HG03432 (cell line): ENCODE data around the gene TTLL11.
A peak's percentile ranks its signal among the peaks of the same experiment; 100 is the strongest.

Experiments
- ATAC-seq: cut with Tn5 transposase; IDR thresholded peaks from one replicate; pipeline ENCODE4 v1.9.1; 2021; ENCODE audit warnings: mild to moderate bottlenecking, moderate library complexity; ENCODE audit not compliant: unreplicated experiment

Gene TTLL11

GRCh38 chr9:122110100-122110833, 17.2 kb upstream of the TTLL11 start:
- ATAC-seq: no peak

- no peak for ATAC-seq
Observed at GRCh38 chr9:122109035-122109813, 16.1 kb upstream of the TTLL11 start.

- ATAC-seq: no peak
Observed at GRCh38 chr9:122107291-122107805, 14.2 kb upstream of the TTLL11 start.

GRCh38 chr9:122106576-122106975, 13.5 kb upstream of the TTLL11 start:
- ATAC-seq: no peak

GRCh38 chr9:122103985-122104384, 10.9 kb upstream of the TTLL11 start:
- no peak for ATAC-seq

GRCh38 chr9:122102156-122102555, 9.0 kb upstream of the TTLL11 start:
- ATAC-seq: no peak

GRCh38 chr9:122100756-122101155, 7.6 kb upstream of the TTLL11 start:
- no peak for ATAC-seq

- peak; percentile 85 for ATAC-seq
Observed at GRCh38 chr9:122099271-122099869, 6.3 kb upstream of the TTLL11 start.

GRCh38 chr9:122097679-122098315, 4.7 kb upstream of the TTLL11 start:
- no peak for ATAC-seq

GRCh38 chr9:122096620-122097415, 3.7 kb upstream of the TTLL11 start:
- ATAC-seq: no peak

- no peak for ATAC-seq
Observed at GRCh38 chr9:122095010-122095767, 2.1 kb upstream of the TTLL11 start.

- ATAC-seq: no peak
Observed at GRCh38 chr9:122091682-122092592, 1.2 kb downstream of the TTLL11 start.

GRCh38 chr9:122090981-122091380, 2.1 kb downstream of the TTLL11 start:
- ATAC-seq: no peak

- no peak for ATAC-seq
Observed at GRCh38 chr9:122090287-122090883, 2.7 kb downstream of the TTLL11 start.

- ATAC-seq: no peak
Observed at GRCh38 chr9:122088880-122089706, 4.0 kb downstream of the TTLL11 start.

- ATAC-seq: no peak
Observed at GRCh38 chr9:122087406-122088200, 5.5 kb downstream of the TTLL11 start.

GRCh38 chr9:122086873-122087272, 6.2 kb downstream of the TTLL11 start:
- ATAC-seq: no peak
